NCI-H226 (cell line): Measurements from ENCODE around the gene POLR3K.

Experiments
- DNase-seq: peaks from one replicate; pipeline ENCODE4 v3.0.0-alpha.2; 2015

POLR3K gene

DNA sequence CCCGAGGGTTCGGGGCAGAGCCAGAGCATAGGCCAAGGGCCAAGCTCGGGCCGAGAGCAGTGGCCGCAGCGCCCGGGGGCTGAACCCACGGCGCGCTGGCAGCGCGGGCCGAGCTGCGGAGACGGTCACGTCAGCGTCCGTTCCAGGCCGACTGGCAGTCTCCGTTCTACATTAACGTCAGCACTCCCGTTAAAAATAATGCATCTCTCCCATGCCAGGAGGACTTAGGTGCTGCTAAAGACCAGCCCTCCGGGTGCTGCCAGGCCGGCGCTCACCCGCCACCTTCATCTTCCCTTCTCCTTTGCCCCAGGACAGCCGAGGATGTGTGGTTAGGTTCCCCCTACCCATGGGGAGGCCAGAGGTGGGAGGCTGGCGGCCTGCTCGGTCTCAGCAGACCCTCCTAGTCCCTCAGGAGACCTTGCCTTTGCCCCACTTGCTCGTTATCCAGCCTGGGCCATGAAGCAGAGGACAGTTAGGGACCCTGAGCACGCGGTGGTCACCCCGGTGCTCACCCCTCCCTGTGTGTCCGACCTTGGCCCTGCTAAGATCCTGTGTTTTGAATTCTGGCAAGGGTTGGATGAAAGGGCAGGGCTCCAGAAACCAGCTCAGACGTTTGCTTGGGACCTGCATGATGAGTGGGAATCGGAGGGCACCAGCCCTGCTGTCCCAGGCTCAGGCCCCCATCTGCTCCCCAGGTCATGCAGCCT lies 25.2 kb upstream of the POLR3K start:
- DNase-seq = no peak

- peak; percentile 73 for DNase-seq
Observed at GRCh38 chr16:77807-78443, 24.5 kb upstream of the POLR3K start, which contains the start of gene MPG. Gene MPG (plus strand): TSS chr16:78225. CDS start chr16:78310, 85 bp downstream.

GRCh38 chr16:77273-77806 lies 23.9 kb upstream of the POLR3K start:
- peak; percentile 65 for DNase-seq

DNA sequence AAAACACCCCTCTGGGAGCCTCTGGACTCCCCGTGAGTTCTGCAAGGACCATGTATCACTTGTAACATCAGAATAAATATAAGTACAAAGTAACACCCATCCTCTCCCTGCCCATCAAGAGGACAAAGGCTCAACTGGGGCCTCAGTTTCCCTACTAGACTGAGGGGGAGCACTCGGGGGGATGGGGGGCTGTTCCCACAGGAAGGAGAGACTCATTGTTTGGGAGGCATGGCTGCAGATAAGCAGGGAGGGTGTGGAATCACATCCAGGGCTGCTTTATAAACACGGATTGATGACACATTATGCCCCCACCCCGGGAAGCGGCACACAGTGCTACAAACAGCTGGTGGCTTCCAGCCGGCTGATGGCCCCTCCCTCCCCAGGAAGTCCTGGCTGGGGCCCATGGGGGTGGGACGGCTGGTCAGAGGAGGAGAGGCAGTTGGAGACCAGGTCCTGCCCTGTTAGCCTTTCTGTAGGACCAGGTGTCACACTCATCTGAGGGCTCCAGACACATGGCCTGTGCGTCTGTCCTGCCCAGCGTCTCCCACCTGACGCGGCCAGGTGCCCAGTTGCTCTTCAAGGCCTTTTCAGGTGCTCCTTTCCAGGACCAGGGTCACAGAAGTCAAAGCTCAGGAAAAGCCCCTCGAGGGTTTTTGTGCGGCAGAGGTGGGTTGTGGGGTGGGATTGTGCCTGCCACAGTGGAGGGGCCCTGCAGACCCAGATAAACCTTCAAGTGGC lies 23.3 kb upstream of the POLR3K start:
- peak; percentile 73 for DNase-seq

DNA sequence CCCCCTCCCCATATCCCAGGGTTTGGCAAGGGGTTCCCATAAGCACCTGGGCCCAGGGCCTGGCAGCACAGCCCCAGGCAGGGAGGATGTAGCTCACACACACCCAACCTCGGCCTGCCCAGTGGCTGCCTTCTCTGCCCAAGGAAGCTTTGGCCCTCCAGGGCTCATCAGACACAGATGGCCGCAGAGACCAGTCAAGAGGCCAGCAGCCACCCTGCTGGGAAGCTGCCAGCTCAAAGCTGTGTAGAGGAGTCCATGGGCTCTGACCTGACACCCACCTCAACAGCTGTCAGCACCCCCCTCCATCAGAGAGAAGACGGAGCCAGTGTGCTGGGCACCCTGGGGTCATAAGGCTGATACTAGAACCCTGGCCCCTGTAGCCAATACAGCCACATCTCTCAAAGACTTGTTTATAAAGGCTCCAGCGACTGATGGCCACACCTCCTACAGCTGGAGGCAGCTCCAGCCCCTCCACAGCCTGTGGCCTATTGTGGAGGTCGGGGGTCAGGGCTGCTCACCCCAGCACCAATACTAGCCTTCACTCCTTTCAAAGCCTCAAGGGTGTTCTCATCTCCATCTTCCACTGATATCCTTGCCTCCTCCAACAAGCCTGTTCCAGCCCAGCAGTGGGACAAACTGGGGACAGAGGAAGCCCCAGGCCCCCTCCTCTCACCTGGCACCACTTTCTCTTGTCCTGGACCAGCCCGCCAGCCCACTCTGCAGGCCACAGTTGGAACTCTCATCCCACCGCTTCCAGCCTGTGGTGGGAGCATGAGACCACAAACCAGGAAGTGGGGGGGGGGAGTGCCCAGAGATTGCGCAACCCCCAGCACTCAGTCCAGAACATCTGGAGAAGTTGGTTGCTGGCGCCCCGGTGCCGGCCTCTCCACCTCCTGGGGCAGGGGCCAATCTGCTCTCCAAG lies 22.4 kb upstream of the POLR3K start:
- DNase-seq = peak; percentile 76

GRCh38 chr16:74747-75334 lies 21.4 kb upstream of the POLR3K start:
- no peak for DNase-seq

DNA sequence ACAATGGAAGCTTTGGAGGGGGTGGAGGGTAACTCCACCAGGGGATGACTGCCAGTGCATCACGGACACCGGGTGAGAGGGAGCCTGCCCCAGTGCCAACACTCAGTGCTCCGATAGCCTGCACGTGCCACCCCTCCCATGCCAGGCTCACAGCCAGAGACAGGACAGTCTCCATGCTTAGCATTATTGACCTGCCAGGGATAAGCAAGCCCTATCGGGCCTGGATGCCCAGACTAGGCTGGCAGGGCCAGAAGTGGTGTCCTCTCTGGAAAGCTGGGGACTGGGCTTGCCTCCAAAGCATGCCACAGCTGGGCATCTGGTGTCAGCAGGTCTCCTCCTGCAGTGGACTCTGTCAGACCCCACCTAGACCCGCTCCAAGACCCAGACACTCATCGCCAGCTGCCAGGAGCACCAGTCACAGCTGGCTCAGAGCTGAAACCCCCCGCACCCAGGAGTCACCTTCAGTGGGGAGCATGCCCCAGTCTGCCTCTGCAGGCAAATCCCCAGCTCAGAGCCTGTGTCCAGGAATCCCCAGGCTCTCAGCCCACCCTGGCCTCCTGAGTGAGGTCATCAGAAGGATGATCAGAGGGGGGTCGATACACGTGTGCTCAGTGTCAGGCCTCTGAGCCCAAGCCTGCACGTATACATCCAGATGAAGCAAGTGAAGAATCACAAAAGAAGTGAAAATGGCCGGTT lies 20.8 kb upstream of the POLR3K start:
- no peak for DNase-seq

DNA sequence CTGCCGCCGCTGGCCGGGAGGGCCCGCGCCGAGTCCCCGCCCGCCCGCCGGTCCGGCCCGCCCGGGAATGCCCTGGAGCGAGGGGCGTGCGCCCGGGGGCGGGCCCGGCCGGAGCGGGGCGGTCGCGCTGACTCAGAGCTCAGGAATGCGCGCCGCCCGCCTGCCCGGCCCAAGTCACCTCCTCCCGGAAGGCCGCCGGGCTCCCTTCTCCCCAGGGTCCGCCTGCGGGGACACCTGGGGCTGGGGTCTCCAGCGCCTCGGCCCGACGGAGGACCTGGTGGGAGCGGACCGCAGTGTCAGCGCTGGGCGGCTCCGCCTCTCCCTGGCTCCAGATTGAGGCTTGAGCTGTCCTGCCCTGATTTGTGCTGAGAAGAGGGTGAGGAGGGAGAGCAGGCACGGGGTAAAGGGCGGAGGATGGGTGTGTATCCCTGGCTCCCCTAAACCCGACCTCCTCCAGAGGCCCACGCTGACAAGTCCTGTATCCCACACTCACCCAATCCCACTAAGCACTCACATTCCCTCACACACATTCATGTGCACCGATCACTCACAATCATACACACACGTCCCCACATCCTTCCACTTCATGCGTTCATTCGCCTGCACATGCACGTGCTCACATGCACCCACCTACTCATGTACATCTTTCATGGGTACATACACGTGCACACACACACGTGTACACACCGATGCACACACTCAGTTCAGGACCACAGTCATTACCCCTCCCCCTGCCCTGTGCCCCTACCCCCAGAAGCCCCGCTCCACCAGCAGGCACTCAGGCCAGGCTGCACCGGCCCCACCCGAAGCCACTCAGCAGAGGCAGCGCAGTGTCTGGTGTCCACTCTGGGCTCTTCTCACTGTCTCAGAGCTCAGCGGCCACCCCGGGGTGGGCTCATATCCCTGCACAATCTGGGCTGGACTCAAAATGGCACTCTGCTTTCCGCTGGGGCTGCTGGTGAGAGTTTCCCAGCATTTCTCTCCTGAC lies 19.4 kb upstream of the POLR3K start, which contains the start of gene RHBDF1:
Gene RHBDF1, minus strand, starts transcription at position 71 of the 988 bp plus-strand sequence. CDS start 7,616 bp downstream, outside the sequence.
- peak; percentile 49 for DNase-seq

DNA sequence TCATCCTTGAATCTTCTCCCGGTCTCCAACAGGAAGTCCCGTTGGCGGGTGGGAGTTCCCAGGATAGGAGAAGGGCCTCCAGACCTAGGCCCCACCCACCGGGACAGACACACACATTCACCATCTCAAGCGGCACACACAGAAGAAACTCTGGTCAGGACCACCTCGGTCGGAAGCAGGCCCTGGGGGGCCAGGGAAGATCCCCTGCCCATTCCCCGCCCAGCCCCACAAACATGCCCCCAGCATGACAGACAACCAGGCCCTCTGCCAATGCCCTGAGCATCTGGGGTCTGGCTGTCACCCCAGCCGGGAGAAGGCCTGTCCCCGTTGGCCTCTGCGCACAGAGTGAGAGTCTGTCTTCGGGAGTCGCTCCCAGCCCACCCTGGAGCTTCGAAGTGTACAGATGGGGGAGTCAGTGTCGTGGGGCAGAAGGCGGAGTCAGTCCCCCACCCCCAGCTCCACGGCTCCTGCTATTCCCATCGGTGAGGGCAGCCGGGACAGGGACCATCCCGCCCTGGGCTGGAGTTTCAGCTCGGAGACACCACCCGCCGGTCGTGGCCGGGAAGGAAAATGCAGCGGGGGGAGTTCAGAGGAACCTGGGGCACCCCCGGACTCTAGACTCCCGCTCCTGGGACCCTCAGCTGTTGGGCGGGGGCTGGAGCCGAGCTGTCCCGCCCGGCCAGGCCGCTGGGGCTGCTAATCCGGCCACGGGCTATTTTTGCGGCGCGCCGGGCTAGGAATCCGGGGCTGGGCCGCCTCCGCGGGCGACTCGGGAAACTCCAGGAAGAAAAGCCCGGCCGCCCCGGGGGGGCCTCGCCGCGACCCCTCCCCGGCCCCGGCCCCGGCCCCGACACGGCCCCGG lies 18.4 kb upstream of the POLR3K start:
- peak; percentile 71 for DNase-seq

DNA sequence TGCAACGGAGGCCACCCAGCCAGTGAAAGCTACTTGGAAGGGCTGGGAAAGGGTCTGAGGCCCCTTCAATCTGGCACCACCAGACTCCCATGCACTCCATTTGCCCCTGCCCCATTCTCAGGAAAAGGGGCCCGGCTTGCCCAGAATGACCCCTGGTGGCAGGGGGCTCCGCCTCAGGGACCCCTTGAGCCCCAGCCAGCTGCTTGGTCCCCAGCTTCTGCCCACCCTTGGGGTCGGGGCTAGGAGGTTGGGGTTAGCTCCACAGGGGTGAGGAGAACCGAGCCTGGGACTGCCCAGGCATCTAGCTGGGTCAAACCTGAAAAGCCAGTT lies 17.8 kb upstream of the POLR3K start:
- no peak for DNase-seq

GRCh38 chr16:69181-69580 lies 15.8 kb upstream of the POLR3K start:
- DNase-seq = no peak

GRCh38 chr16:67884-68789 lies 14.7 kb upstream of the POLR3K start:
- DNase-seq = peak; percentile 0

- no peak for DNase-seq
Observed at GRCh38 chr16:67183-67791, 13.9 kb upstream of the POLR3K start.

GRCh38 chr16:66309-67182 lies 13.1 kb upstream of the POLR3K start:
- no peak for DNase-seq

DNA sequence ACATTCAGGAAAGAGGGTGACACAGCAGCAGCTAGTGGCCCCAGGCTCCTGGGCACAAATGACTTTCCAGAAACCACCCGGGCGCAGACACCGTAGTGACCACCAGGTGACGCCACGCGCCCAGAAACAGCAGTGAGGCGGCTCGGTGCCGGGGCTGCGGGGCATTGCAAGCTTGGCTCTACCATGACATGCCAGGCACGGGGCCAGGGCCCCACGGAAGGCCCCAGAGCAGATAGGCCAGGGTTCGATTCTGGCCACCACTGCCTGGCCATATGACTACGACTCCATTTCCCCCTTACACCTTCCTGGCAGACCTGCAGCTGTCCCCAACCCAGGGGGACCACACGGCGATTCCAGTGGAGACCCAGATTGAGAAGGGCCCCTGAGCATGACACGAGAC lies 12.3 kb upstream of the POLR3K start:
- peak; percentile 54 for DNase-seq

- no peak for DNase-seq
Observed at GRCh38 chr16:64914-65255, 11.5 kb upstream of the POLR3K start.
